Right cardiac atrium (tissue), 5 donors: Measurements from ENCODE around the gene CDRT15. TPM values are rescaled to one million over a fixed set of nuclear protein-coding genes. Genes with fewer than 3 reads are reported as not detected.

Experiments
- ATAC-seq, 2 donors: fragments of 200-7000 bp; cut with Tn5 transposase; one replicate each; pipeline versions ENCODE4 v1.8.0 to v1.9.1; 2020; ENCODE audit warnings: moderate library complexity in 2 of 2, mild to moderate bottlenecking in 1 of 2
- DNase-seq, 3 donors: peaks; one replicate each; pipeline ENCODE4 v3.0.0-alpha.2; 2020
- H3K27ac ChIP-seq: one replicate; pipeline ENCODE4 v1.5.1; 2013; ENCODE audit warnings: mild to moderate bottlenecking, low read length, control low read depth, moderate library complexity
- H3K27me3 ChIP-seq: one replicate; pipeline ENCODE4 v1.6.1; 2013; ENCODE audit not compliant: control insufficient read depth, insufficient read depth
- H3K4me1 ChIP-seq: one replicate; pipeline ENCODE4 v1.6.1; 2013; ENCODE audit warnings: low read length; ENCODE audit not compliant: control insufficient read depth, insufficient read depth
- H3K4me3 ChIP-seq: one replicate; pipeline ENCODE4 v1.5.1; 2013; ENCODE audit warnings: low read length, control low read depth
- H3K9me3 ChIP-seq: one replicate; pipeline ENCODE4 v1.6.1; 2013; ENCODE audit warnings: low read length; ENCODE audit not compliant: control insufficient read depth
- WGBS: extraction: QIAGEN DNeasy Blood & Tissue Kit; methylation state at CpG from one replicate; pipeline ENCODE4 v1.1.7; 2013; 5-methylcytosine and 5-hydroxymethylcytosine counted together
- intact Hi-C, 4 donors: fragments of 100-400 bp; cut with DNase I; formaldehyde crosslinking; loops; one replicate each; pipeline versions ENCODE4 v1.11.0 to v1.14.0; 2022 to 2023
- polyA plus RNA-seq: library from polyadenylated mRNA; stranded (reverse); fragments of 200-250 nt; gene quantifications from one replicate; pipeline ENCODE4 v1.2.3, GENCODE V29; 2013
- total RNA-seq, 4 donors: library from RNA; stranded (reverse); fragmentation: NEBNext Ultra II Directional; extraction: Animal tissue kit (Norgen Biotek cat#: 25700); gene quantifications; one replicate each; pipeline ENCODE4 v1.2.1, GENCODE V29; 2021
- donor health status: healthy with polysubstance abuse.
- donor health status: DM: no; HTN: yes; CAD: no.
- donor health status: DM: no; HTN: no; CAD: no.
- donor health status: DM: no; HTN: yes; CAD: no; lungs with severe emphysema.
- donor health status: DM: yes; HTN: yes; CAD: no.

Gene CDRT15
- total and polyA plus RNA-seq, 5 donors, result not detected

GRCh38 chr17:14206891-14207290 lies 29.8 kb downstream of the CDRT15 start:
- DNase-seq (peak in 1 of 3 donors; percentile 49), ATAC-seq (peak in 1 of 2 donors; percentile 8)
- no peak overlapping the region for H3K4me3 ChIP-seq
- no peaks in the 10 kb centered on the region for H3K4me1 ChIP-seq
- 97% methylated on average over 29 of the region's 29 CpGs for WGBS
- no peak overlapping the region for H3K27ac ChIP-seq
- H3K9me3 ChIP-seq, result no peaks in the 10 kb centered on the region
- H3K27me3 ChIP-seq, result no peaks in the 10 kb centered on the region
- intact Hi-C loops, result no loop called here

- no peak overlapping the region for H3K4me3 ChIP-seq
- peak; percentile 87 to 88 for ATAC-seq
- no peaks in the 10 kb centered on the region for H3K27me3 ChIP-seq
- no peaks in the 10 kb centered on the region for H3K9me3 ChIP-seq
- peak; percentile 58 to 84 (median 71) for DNase-seq
- peak overlapping the region; percentile 25 for H3K27ac ChIP-seq
- H3K4me1 ChIP-seq, result no peaks in the 10 kb centered on the region
- 76% methylated on average over 13 of the region's 13 CpGs for WGBS
- intact Hi-C loops, result no loop called here
Measured at GRCh38 chr17:14205992-14206461, 30.6 kb downstream of the CDRT15 start.

- no peak overlapping the region for H3K4me3 ChIP-seq
- no peaks in the 10 kb centered on the region for H3K9me3 ChIP-seq
- no peaks in the 10 kb centered on the region for H3K27me3 ChIP-seq
- DNase-seq (no peak), ATAC-seq (no peak)
- intact Hi-C loops, result no loop called here
- no peak overlapping the region for H3K27ac ChIP-seq
- peaks cover 2% of the 10 kb centered on the region for H3K4me1 ChIP-seq
- 98% methylated on average over 10 of the region's 10 CpGs for WGBS
Measured at GRCh38 chr17:14205380-14205779, 31.3 kb downstream of the CDRT15 start.

GRCh38 chr17:14204546-14204945 lies 32.1 kb downstream of the CDRT15 start:
- Histone ChIP-seq H3K27me3 (no peaks in the 10 kb centered on the region), H3K4me3 (no peak overlapping the region), H3K4me1 (peaks cover 7% of the 10 kb centered on the region), H3K9me3 (no peaks in the 10 kb centered on the region), H3K27ac (no peak overlapping the region)
- intact Hi-C loops, result no loop called here
- no peak for DNase-seq
- ATAC-seq, result no peak
- 93% methylated on average over 2 of the region's 2 CpGs for WGBS

DNA sequence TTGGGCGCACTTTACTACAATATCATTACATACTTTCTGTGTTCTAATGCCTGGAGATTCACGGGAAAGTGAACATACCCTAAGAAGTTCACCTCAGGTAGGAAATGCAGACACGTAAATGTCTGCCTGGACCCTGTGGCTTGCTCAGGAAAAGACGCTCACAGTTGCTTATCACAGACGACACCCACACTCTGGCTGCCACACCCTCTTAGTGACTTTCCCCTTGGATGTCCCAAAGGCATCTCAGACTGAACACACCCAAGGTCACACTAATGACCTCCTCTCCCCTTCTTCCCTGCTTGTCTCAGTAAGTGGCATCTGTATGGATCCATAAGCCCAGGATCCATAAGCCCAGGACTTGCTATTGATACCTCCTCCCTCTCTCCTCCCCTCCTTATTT lies 32.6 kb downstream of the CDRT15 start:
- DNase-seq, result no peak
- no peak overlapping the region for H3K27ac ChIP-seq
- no peaks in the 10 kb centered on the region for H3K27me3 ChIP-seq
- peaks cover 7% of the 10 kb centered on the region for H3K4me1 ChIP-seq
- intact Hi-C loops, result no loop called here
- ATAC-seq, result no peak
- WGBS, result 68% methylated on average over 5 of the region's 5 CpGs
- no peaks in the 10 kb centered on the region for H3K9me3 ChIP-seq
- no peak overlapping the region for H3K4me3 ChIP-seq

GRCh38 chr17:14203388-14203787 lies 33.3 kb downstream of the CDRT15 start:
- no peak for ATAC-seq
- Histone ChIP-seq H3K9me3 (no peaks in the 10 kb centered on the region), H3K27ac (no peak overlapping the region), H3K27me3 (no peaks in the 10 kb centered on the region), H3K4me3 (no peak overlapping the region), H3K4me1 (peaks cover 7% of the 10 kb centered on the region)
- intact Hi-C loops, result no loop called here
- DNase-seq, result no peak
- 83% methylated on average over 3 of the region's 3 CpGs for WGBS

- DNase-seq, result no peak
- Histone ChIP-seq H3K27ac (no peak overlapping the region), H3K4me3 (no peak overlapping the region), H3K4me1 (peaks cover 7% of the 10 kb centered on the region), H3K9me3 (no peaks in the 10 kb centered on the region), H3K27me3 (no peaks in the 10 kb centered on the region)
- ATAC-seq, result no peak
- 97% methylated on average over 10 of the region's 10 CpGs for WGBS
- intact Hi-C loops, result no loop called here
Measured at GRCh38 chr17:14202388-14203166, 34.1 kb downstream of the CDRT15 start.

GRCh38 chr17:14201988-14202380 lies 34.7 kb downstream of the CDRT15 start:
- no peaks in the 10 kb centered on the region for H3K27me3 ChIP-seq

GRCh38 chr17:14201021-14201987 lies 35.4 kb downstream of the CDRT15 start:
- ATAC-seq (no peak), DNase-seq (peak; percentile 21 to 62 (median 41))
- H3K27ac ChIP-seq, result no peak overlapping the region
- H3K4me3 ChIP-seq, result no peak overlapping the region
- H3K4me1 ChIP-seq, result peaks cover 7% of the 10 kb centered on the region
- WGBS, result 44% methylated on average over 10 of the region's 10 CpGs
- H3K27me3 ChIP-seq, result no peaks in the 10 kb centered on the region
- H3K9me3 ChIP-seq, result no peaks in the 10 kb centered on the region
- intact Hi-C loops, result no loop called here

More at GRCh38 chr17:14201988-14202380, 34.7 kb downstream of the CDRT15 start:
- Histone ChIP-seq H3K4me3 (no peak overlapping the region), H3K9me3 (no peaks in the 10 kb centered on the region), H3K27ac (no peak overlapping the region), H3K4me1 (peaks cover 7% of the 10 kb centered on the region)
- 95% methylated on average over 4 of the region's 4 CpGs for WGBS
- no peak for DNase-seq
- no peak for ATAC-seq
- intact Hi-C loops, result no loop called here

- WGBS, result 94% methylated on average over 4 of the region's 4 CpGs
- H3K27ac ChIP-seq, result no peak overlapping the region
- H3K27me3 ChIP-seq, result no peaks in the 10 kb centered on the region
- intact Hi-C loops, result no loop called here
- no peaks in the 10 kb centered on the region for H3K9me3 ChIP-seq
- DNase-seq (no peak), ATAC-seq (no peak)
- H3K4me3 ChIP-seq, result no peak overlapping the region
- peaks cover 7% of the 10 kb centered on the region for H3K4me1 ChIP-seq
Measured at GRCh38 chr17:14200354-14200753, 36.3 kb downstream of the CDRT15 start.

- ATAC-seq (no peak), DNase-seq (no peak)
- no peak overlapping the region for H3K4me3 ChIP-seq
- peaks cover 7% of the 10 kb centered on the region for H3K4me1 ChIP-seq
- intact Hi-C loops, result no loop called here
- no peaks in the 10 kb centered on the region for H3K27me3 ChIP-seq
- WGBS, result 96% methylated on average over 5 of the region's 5 CpGs
- no peak overlapping the region for H3K27ac ChIP-seq
- no peaks in the 10 kb centered on the region for H3K9me3 ChIP-seq
Measured at GRCh38 chr17:14199601-14200000, 37.1 kb downstream of the CDRT15 start.
